Measurements from ENCODE around the gene ISG15.
"Not testable (repeated sequence)": the region's sequence is repeated elsewhere in the genome, so short reads cannot be mapped to it uniquely, and the experiment has no call there.

GRCh38 chr1:991275-991674 is 22.0 kb upstream of the ISG15 start:
- not testable (repeated sequence) for TF ChIP-seq NBN (IDR thresholded peaks at IDR 0.05; ENCODE audit: low read depth); SRSF3 (IDR thresholded peaks at IDR 0.05; ENCODE audit: insufficient read depth, low read length); YY1 (IDR thresholded peaks at IDR 0.05; ENCODE audit: borderline replicate concordance in 1 of 3, control insufficient read depth in 1 of 3, extremely low read depth in 1 of 3, insufficient read depth in 3 of 3, insufficient read length in 1 of 3, insufficient replicate concordance in 2 of 3, low read depth in 1 of 3, low read length in 2 of 3); ERF (CRISPR knock-in tag; IDR thresholded peaks at IDR 0.05); RBBP5 (IDR thresholded peaks at IDR 0.05; ENCODE audit: borderline replicate concordance, insufficient read depth, low read length, poor library complexity, severe bottlenecking); HMGXB4 (CRISPR knock-in tag; IDR thresholded peaks at IDR 0.05); JUN (IDR thresholded peaks at IDR 0.05; ENCODE audit: borderline replicate concordance, low read depth, low read length); JUN (CRISPR knock-in tag; IDR thresholded peaks at IDR 0.05; ENCODE audit: borderline replicate concordance); KDM4B (IDR thresholded peaks at IDR 0.05; ENCODE audit: borderline replicate concordance in 2 of 2, low read depth in 1 of 2); MAX (CRISPR knock-in tag; IDR thresholded peaks at IDR 0.05); HEY1 (CRISPR knock-in tag; IDR thresholded peaks at IDR 0.05; ENCODE audit: borderline replicate concordance); ELF1 (tag; IDR thresholded peaks at IDR 0.05)
- TF ChIP-seq, protein P1, sequence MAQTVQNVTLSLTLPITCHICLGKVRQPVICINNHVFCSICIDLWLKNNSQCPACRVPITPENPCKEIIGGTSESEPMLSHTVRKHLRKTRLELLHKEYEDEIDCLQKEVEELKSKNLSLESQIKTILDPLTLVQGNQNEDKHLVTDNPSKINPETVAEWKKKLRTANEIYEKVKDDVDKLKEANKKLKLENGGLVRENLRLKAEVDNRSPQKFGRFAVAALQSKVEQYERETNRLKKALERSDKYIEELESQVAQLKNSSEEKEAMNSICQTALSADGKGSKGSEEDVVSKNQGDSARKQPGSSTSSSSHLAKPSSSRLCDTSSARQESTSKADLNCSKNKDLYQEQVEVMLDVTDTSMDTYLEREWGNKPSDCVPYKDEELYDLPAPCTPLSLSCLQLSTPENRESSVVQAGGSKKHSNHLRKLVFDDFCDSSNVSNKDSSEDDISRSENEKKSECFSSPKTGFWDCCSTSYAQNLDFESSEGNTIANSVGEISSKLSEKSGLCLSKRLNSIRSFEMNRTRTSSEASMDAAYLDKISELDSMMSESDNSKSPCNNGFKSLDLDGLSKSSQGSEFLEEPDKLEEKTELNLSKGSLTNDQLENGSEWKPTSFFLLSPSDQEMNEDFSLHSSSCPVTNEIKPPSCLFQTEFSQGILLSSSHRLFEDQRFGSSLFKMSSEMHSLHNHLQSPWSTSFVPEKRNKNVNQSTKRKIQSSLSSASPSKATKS (CRISPR knock-in tag; IDR thresholded peaks at IDR 0.05), result not testable (repeated sequence)
- TF ChIP-seq, protein P2, sequence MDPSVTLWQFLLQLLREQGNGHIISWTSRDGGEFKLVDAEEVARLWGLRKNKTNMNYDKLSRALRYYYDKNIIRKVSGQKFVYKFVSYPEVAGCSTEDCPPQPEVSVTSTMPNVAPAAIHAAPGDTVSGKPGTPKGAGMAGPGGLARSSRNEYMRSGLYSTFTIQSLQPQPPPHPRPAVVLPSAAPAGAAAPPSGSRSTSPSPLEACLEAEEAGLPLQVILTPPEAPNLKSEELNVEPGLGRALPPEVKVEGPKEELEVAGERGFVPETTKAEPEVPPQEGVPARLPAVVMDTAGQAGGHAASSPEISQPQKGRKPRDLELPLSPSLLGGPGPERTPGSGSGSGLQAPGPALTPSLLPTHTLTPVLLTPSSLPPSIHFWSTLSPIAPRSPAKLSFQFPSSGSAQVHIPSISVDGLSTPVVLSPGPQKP (CRISPR knock-in tag; IDR thresholded peaks at IDR 0.05), result not testable (repeated sequence)
